Measurements from ENCODE around the gene BCL2.

BCL2 gene

DNA sequence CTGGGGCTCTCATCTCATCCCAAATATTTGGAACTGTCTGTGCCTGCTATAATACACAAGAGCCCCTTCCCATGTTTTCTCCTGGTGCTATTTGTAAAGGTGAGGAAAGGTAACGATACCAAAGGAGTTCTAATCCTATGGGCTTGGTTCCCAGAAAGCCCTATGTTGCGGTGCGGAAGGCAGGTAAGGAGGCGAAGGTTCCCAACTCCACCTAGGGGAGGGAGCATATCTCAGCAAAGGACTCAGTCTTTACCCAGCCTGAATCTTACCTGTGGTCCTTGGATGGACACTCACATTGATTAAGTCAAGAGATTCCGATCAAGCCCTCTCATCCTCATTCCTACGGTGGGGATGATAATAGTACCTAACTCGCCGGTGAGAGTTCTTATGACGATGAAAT lies 140.1 kb downstream of the BCL2 start:
- DNase-seq (ENCODE audit: low read depth): no peak

DNA sequence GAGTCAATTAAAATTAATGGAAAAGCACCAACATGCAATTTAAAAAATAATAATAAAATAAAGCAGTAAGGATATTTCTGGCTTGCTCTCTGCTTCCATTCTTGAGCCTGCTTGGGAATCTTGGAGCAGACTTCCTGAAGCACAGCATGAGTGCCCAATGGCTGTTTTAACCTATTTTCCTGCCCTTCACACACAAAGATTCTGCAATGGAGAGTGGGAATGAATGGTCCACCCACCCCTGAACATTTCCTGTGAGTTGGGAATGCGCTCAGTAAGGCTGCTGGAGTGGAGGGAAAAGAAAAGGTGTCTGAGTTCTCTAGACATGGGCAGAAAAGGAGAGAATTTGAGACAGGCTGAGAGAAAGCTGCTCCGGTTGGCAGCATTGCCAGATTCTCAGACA lies 140.6 kb downstream of the BCL2 start:
- DNase-seq (ENCODE audit: low read depth): no peak

DNA sequence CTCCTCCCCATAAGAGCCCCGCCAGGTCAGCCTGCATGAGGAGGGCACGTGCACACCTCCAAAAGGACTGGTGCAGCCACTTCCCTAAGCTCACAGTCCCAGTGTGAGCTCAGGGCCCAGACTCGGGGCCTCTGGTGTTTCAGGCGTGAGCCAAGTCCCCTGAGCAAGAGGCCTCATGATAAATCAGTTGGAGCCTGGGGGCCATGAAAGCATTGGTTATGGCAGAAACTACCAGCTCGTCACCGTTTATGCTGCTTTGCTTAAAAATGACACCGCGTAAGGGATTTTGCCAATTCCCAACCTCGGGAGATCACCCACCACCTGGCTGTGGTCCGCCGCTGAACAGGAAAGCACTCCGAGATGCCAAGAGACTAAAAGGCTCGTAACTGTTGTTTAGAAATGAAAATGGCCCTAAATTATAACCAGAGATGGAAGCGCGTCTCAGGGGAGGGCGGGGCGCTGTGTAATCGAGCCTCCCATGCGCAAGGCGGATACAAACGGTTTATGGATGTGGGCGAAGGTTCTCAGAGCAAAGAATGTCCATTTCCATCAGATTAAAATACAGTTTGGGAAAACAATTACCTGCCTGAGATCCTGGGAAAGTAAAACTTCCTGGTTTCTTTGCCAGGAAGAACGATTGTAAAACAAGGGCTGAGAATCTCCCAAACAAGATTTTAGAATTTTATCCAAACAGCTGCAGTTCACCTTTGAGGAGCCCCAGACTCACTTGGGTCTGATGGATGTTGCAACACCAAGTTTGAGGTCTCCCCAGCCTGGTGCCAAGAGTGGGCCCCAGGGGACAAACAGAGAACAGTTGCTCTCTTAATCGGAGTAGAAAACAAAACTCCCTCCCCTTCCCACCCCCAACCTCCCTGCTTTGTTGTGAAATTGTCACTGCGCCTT lies 141.4 kb downstream of the BCL2 start:
- DNase-seq (ENCODE audit: low read depth): no peak

GRCh38 chr18:63177259-63177658 lies 142.3 kb downstream of the BCL2 start:
- no peak for DNase-seq (ENCODE audit: low read depth)

DNA sequence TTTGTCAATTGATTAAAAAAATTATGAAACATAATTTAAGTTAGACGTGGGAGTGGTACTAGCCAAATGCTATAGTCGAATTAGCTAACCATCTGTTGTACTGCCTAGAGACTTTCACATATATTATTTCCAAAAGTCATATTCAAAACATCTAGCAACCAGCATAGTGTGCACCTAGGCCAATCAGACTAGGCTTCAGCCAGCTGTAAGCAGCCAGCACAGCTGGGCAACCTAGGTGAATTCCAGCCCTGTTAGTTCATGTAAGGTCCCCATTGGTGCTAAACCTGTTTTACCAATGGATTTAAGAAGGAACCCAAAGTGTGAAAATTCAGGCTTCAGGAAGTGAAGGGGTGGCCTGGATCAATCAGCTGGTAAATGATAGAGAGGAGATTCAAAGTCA lies 144.3 kb downstream of the BCL2 start:
- DNase-seq (ENCODE audit: low read depth): no peak

DNA sequence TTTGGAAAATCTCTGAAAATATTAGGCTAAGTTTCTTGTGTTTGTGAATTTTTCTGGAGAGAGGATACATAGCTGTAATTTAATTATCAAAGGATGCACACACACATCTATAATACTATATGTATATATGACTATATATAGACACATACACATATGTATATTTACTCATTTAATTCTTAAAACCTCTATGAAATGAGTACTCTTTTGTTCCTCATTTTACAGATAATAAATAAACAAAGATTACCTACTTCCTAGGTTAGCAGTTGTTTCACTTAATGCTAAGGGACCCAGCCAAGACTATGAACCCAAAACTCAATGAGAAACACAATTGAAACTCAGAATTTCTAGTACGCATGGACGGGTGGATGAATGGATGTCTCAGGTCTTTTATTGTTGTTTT lies 145.6 kb downstream of the BCL2 start:
- no peak for DNase-seq (ENCODE audit: low read depth)

- DNase-seq (ENCODE audit: low read depth): no peak
Observed at GRCh38 chr18:63169853-63170252, 149.7 kb downstream of the BCL2 start.

GRCh38 chr18:63168287-63168686 lies 151.3 kb downstream of the BCL2 start:
- DNase-seq (ENCODE audit: low read depth): no peak

DNA sequence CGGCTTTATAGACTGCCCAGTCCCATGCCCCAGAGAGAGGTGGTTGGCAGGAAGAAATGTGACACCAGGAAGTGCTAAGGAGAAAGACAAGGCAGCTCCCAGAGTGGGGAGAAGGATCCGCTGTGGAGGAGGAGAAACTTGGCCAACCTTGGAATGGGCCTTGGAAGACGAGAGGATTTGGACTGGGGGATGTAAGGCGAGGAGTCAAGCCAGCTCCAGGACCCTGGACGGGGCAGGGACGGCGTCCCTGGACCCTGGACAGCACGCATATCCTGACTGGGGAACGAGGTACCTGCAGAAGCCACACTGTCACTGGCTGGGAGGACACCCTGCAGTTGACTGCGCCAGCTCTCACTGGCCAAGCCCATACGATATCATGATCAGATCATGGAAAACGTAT lies 153.4 kb downstream of the BCL2 start:
- DNase-seq (ENCODE audit: low read depth): no peak

DNA sequence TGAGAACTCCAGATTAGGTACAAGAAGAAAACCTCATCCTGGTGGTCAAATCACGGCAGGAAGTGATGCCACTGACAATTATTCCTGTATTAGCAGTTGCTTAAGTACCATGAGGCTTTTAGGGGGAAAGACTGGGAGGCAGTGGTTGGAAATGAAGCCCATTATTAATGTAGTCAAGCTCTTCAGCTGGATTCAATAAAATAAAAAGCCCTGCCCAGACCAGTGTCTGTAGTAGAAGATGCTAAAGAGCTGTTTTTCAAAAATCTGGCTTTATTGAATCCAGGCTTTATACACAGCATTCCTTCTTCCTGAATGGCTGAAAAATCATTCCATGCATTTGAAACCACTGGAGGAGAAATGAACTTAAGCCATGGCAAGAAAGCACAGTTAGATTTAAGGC lies 155.2 kb downstream of the BCL2 start:
- no peak for DNase-seq (ENCODE audit: low read depth)

- no peak for DNase-seq (ENCODE audit: low read depth)
Observed at GRCh38 chr18:63162271-63163014, 157.1 kb downstream of the BCL2 start.

DNA sequence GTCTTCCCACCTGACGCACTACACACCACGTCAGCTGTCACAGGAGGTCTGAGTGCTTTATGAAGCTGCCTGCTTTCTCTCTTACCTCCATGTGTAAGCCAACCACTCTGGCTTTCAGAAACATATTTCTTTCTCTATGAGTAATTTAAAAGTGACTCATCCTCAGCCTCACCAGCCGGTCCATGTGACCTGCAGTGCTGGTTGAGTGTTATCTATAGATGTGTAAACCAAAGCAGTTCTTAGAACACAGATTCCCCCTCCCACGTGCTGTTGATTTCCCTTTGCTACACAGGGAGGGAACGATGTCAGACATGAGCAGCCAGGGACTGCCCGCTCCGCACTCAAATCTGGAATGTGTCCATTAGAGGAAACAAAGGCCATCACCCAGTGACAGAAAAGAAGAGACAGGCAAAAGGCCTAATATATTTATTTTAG lies 157.8 kb downstream of the BCL2 start:
- DNase-seq (ENCODE audit: low read depth): peak; percentile 62

- DNase-seq (ENCODE audit: low read depth): no peak
Observed at GRCh38 chr18:63161032-63161760, 158.4 kb downstream of the BCL2 start.

GRCh38 chr18:63160172-63160995 lies 159.2 kb downstream of the BCL2 start:
- DNase-seq (ENCODE audit: low read depth): no peak

- no peak for DNase-seq (ENCODE audit: low read depth)
Observed at GRCh38 chr18:63159590-63159989, 160.0 kb downstream of the BCL2 start.

- DNase-seq (ENCODE audit: low read depth): no peak
Observed at GRCh38 chr18:63158676-63159291, 160.8 kb downstream of the BCL2 start.

DNA sequence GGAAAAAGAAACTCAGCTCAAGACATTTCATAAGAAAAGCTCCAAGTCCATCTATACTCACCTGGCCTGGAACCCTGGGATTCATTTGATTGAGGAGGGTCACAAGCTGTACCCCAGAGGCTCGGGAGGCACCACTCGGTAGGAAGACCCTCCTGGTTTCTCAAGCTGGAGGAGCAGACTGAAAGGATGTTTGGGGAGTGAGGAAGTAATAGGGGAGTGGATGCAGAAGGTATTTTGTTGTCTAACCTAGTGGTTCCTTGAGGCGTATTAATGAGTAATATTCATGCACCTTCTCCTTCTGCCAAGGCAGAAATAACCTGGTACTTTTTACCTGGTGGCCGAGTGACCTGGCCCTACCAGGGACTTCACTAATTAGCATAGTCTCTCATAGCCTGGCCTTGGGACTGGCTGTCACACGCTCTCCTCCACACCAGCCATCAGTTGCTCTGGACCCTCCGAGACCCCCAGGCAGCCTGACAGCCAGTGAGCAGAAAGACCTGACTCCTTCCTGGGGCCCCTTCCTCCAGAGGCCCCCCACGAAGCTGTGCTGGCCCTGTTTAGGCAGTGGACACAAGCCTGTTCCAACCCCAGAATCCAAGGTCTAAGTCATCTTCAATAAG lies 161.4 kb downstream of the BCL2 start:
- no peak for DNase-seq (ENCODE audit: low read depth)

GRCh38 chr18:63157293-63158011 lies 162.1 kb downstream of the BCL2 start:
- DNase-seq (ENCODE audit: low read depth): no peak

- DNase-seq (ENCODE audit: low read depth): no peak
Observed at GRCh38 chr18:63155910-63156773, 163.4 kb downstream of the BCL2 start.
